Astrocyte (in vitro differentiated cells and primary cell): ENCODE data around the gene HSD3B2.

Experiments used
- EZH2 ChIP-seq: IDR thresholded peaks from 2 replicates; pipeline ENCODE4 v1.6.1; 2012; ENCODE audit warnings: mild to moderate bottlenecking, low read length, inconsistent platforms; ENCODE audit not compliant: insufficient read depth
- TF ChIP-seq, protein P1 (sequence below): IDR thresholded peaks from 2 replicates; pipeline ENCODE4 v1.5.1; 2011; ENCODE audit warnings: low read depth, mild to moderate bottlenecking, inconsistent platforms, low read length, moderate library complexity; ENCODE audit not compliant: insufficient read depth

DNA sequence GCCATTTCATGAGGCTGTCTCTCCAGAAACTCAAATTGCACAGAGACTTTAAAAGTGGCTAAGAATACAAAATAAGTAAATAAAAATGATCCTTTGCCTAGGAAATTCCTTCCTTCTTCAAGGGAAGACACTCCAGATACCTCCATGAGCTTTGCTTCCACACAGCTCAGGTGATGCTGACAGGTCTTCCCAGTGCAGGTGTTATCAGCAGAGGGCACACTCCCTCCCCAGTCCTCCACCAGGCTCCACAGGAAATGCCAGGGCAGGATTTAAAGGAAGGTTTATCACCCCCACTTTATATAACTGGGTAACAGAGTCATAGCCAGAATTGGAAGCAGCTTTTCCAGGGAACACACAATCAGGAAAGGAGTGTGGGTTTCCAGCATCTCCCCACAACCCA is 5.7 kb downstream of the HSD3B2 start:
- TF ChIP-seq EZH2, result no peak
- TF ChIP-seq, protein P1, sequence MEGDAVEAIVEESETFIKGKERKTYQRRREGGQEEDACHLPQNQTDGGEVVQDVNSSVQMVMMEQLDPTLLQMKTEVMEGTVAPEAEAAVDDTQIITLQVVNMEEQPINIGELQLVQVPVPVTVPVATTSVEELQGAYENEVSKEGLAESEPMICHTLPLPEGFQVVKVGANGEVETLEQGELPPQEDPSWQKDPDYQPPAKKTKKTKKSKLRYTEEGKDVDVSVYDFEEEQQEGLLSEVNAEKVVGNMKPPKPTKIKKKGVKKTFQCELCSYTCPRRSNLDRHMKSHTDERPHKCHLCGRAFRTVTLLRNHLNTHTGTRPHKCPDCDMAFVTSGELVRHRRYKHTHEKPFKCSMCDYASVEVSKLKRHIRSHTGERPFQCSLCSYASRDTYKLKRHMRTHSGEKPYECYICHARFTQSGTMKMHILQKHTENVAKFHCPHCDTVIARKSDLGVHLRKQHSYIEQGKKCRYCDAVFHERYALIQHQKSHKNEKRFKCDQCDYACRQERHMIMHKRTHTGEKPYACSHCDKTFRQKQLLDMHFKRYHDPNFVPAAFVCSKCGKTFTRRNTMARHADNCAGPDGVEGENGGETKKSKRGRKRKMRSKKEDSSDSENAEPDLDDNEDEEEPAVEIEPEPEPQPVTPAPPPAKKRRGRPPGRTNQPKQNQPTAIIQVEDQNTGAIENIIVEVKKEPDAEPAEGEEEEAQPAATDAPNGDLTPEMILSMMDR, result no peak
